Left ventricle myocardium inferior (tissue), 1 donor: Measurements from ENCODE around the gene NAA25. TPM values are rescaled to one million over a fixed set of nuclear protein-coding genes. Genes with fewer than 3 reads are reported as not detected.

Experiments
- DNase-seq: peaks from one replicate; pipeline ENCODE4 v3.0.0-alpha.2; 2020
- H3K27ac ChIP-seq: fragments of 200-600 bp; replicated peaks from 2 replicates; pipeline ENCODE4 v1.8.0; 2021
- H3K27me3 ChIP-seq: fragments of 200-600 bp; 2 replicates; pipeline ENCODE4 v1.8.0; 2021; ENCODE audit warnings: low read depth
- H3K36me3 ChIP-seq: fragments of 200-600 bp; 2 replicates; pipeline ENCODE4 v1.8.0; 2021
- H3K4me1 ChIP-seq: fragments of 200-600 bp; 2 replicates; pipeline ENCODE4 v1.8.0; 2021
- H3K4me3 ChIP-seq: fragments of 200-600 bp; 2 replicates; pipeline ENCODE4 v1.8.0; 2021; ENCODE audit warnings: mild to moderate bottlenecking, moderate library complexity
- H3K9me3 ChIP-seq: fragments of 200-600 bp; replicated peaks from 2 replicates; pipeline ENCODE4 v1.8.0; 2021
- CTCF ChIP-seq: fragments of 200-600 bp; IDR thresholded peaks from 2 replicates; pipeline ENCODE4 v1.8.0; 2021; ENCODE audit warnings: antibody characterized with exemption, mild to moderate bottlenecking, borderline replicate concordance
- intact Hi-C: fragments of 100-400 bp; cut with micrococcal nuclease; formaldehyde crosslinking; loops from one replicate; pipeline ENCODE4 v1.11.0; 2022
- total RNA-seq: library from RNA; stranded (reverse); fragmentation: NEBNext Ultra II Directional; extraction: Animal tissue kit (Norgen Biotek cat#: 25700); gene quantifications from one replicate; pipeline ENCODE4 v1.2.1, GENCODE V29; 2021
- donor health status: DM: no; HTN: yes; CAD: no; lungs with severe emphysema.

NAA25 gene
- total RNA-seq, 1 donor from 2014 or later: 13.7 TPM

- no peaks in the 10 kb centered on the region for H3K9me3 ChIP-seq
- H3K27me3 ChIP-seq: no peaks in the 10 kb centered on the region
- no peak overlapping the region for H3K4me3 ChIP-seq
- no peak overlapping the region for H3K27ac ChIP-seq
- DNase-seq: no peak
- H3K36me3 ChIP-seq: peaks cover 28% of the 10 kb centered on the region
- H3K4me1 ChIP-seq: peaks cover 56% of the 10 kb centered on the region
- intact Hi-C loops: no loop called here
- TF ChIP-seq CTCF: no peak
Measured at GRCh38 chr12:112015938-112016337, 92.6 kb downstream of the NAA25 start.

GRCh38 chr12:112013601-112014402, 94.8 kb downstream of the NAA25 start:
- TF ChIP-seq CTCF: peak; percentile 28

GRCh38 chr12:112012775-112013600, 95.6 kb downstream of the NAA25 start, which contains the start of the genes ERP29 and TMEM116:
TSS of gene ERP29 (plus strand) at chr12:112013426. CDS start at chr12:112013466, 40 bp downstream.
TSS of gene TMEM116 (minus strand) at chr12:112013165. CDS start at chr12:112005270, 7,895 bp downstream.
- Histone ChIP-seq H3K4me3 (peak within 1 kb of the TSS; percentile 86), H3K4me1 (peaks cover 50% of the 10 kb centered on the region), H3K27ac (peak within 1 kb of the TSS; percentile 95), H3K27me3 (no peaks in the 10 kb centered on the region), H3K36me3 (peaks cover 16% of the 10 kb centered on the region), H3K9me3 (no peaks in the 10 kb centered on the region)
- peak; percentile 100 for DNase-seq
- intact Hi-C loops: no loop called here
- TF ChIP-seq CTCF: peak; percentile 73

More at GRCh38 chr12:112013601-112014402, 94.8 kb downstream of the NAA25 start:
- DNase-seq: peak; percentile 41
- H3K4me3 ChIP-seq: peak overlapping the region; percentile 86
- no peaks in the 10 kb centered on the region for H3K9me3 ChIP-seq
- peaks cover 16% of the 10 kb centered on the region for H3K36me3 ChIP-seq
- H3K27me3 ChIP-seq: no peaks in the 10 kb centered on the region
- intact Hi-C loops: no loop called here
- peak overlapping the region; percentile 95 for H3K27ac ChIP-seq
- peaks cover 55% of the 10 kb centered on the region for H3K4me1 ChIP-seq

- Histone ChIP-seq H3K36me3 (peaks cover 13% of the 10 kb centered on the region), H3K27me3 (no peaks in the 10 kb centered on the region), H3K9me3 (no peaks in the 10 kb centered on the region), H3K4me1 (peaks cover 41% of the 10 kb centered on the region), H3K27ac (peak overlapping the region; percentile 95), H3K4me3 (peak overlapping the region; percentile 86)
- intact Hi-C loops: no loop called here
- no peak for TF ChIP-seq CTCF
- DNase-seq: no peak
Measured at GRCh38 chr12:112011685-112012084, 96.9 kb downstream of the NAA25 start.
